Peyer's patch (tissue), 4 donors: ENCODE data around the gene NPM1.
"Not testable (repeated sequence)": the region's sequence is repeated elsewhere in the genome, so short reads cannot be mapped to it uniquely, and the experiment has no call there.

Experiments used
- CTCF ChIP-seq, 6 experiments: fragments of 450-650 bp in 4 of 6; fragments of 200-600 bp in 2 of 6; sonication (generic) in 1 of 6; IDR thresholded peaks; one replicate each; pipeline ENCODE4 v1.5.1; 2017 to 2019; ENCODE audit warnings: antibody characterized with exemption in 6 of 6, mild to moderate bottlenecking in 3 of 6, moderate library complexity in 1 of 6
- POLR2A ChIP-seq, 2 donors: fragments of 450-650 bp; IDR thresholded peaks; one replicate each; pipeline ENCODE4 v1.5.1; 2017; ENCODE audit warnings: antibody characterized with exemption in 2 of 2, mild to moderate bottlenecking in 2 of 2, moderate library complexity in 2 of 2

DNA sequence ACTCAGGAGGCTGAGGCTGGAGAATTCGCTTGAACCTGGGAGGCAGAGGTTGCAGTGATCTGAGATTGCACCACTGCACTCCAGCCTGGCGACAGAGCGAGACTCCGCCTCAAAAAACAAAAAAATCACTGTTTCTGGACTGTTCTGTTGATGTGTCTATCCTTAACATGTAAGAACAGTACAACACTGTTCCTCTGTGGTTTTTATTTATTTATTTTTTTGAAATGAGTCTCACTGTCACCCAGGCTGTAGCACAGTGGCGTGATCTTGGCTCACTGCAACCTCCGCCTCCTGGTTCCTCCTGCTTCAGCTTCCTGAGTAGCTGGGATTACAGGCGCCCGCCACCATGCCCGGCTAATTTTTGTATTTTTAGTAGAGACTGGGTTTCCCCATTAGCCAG, 11.0 kb downstream of the NPM1 start:
- not testable (repeated sequence) for TF ChIP-seq CTCF, POLR2A (IDR thresholded peaks at IDR 0.05)
